Fibroblast of lung (primary cell): ENCODE results near the gene ZNF407. TPM values are rescaled to one million over a fixed set of nuclear protein-coding genes. Genes with fewer than 3 reads are reported as not detected.

Source experiments
- DNase-seq, 2 donors: peaks; one replicate each; pipeline versions ENCODE4 v3.0.0 to v3.0.0-alpha.2; 2010; ENCODE audit warnings: low read depth in 2 of 2
- H2AFZ ChIP-seq: 2 replicates; pipeline ENCODE4 v1.5.1; 2012; ENCODE audit warnings: low read length, control low read depth, inconsistent platforms
- H3K27ac ChIP-seq: 2 replicates; pipeline ENCODE4 v1.5.1; 2011; ENCODE audit warnings: low read length, control low read depth; ENCODE audit not compliant: insufficient read depth
- H3K27me3 ChIP-seq: 2 replicates; pipeline ENCODE4 v1.5.1; 2011; ENCODE audit warnings: mild to moderate bottlenecking, low read length; ENCODE audit not compliant: control insufficient read depth, insufficient read depth
- H3K36me3 ChIP-seq: 2 replicates; pipeline ENCODE4 v1.5.1; 2011; ENCODE audit warnings: low read length; ENCODE audit not compliant: control insufficient read depth, insufficient read depth
- H3K4me1 ChIP-seq: 2 replicates; pipeline ENCODE4 v1.5.1; 2011; ENCODE audit warnings: low read length; ENCODE audit not compliant: control insufficient read depth, insufficient read depth; ENCODE audit errors: extremely low read depth
- H3K4me2 ChIP-seq: 2 replicates; pipeline ENCODE4 v1.5.1; 2011; ENCODE audit warnings: low read length, control low read depth; ENCODE audit not compliant: insufficient read depth; ENCODE audit errors: extremely low read depth
- H3K4me3 ChIP-seq, 4 experiments: fragments of 200-600 bp in 1 of 4; sonication (generic) in 1 of 4; replicated peaks in 1 of 4; 2 replicates each; pipeline ENCODE4 v1.5.1; 2011 to 2016; ENCODE audit warnings: low read length in 4 of 4, low read depth in 3 of 4, mild to moderate bottlenecking in 3 of 4, control low read depth in 2 of 4, inconsistent platforms in 1 of 4, mixed read lengths in 1 of 4; ENCODE audit not compliant: insufficient read depth in 1 of 4; ENCODE audit errors: control extremely low read depth in 1 of 4
- H3K79me2 ChIP-seq: 2 replicates; pipeline ENCODE4 v1.5.1; 2012; ENCODE audit warnings: mild to moderate bottlenecking, low read length, inconsistent platforms; ENCODE audit not compliant: control insufficient read depth, insufficient read depth
- H3K9ac ChIP-seq: 2 replicates; pipeline ENCODE4 v1.5.1; 2011; ENCODE audit warnings: mild to moderate bottlenecking, low read length, control low read depth; ENCODE audit not compliant: insufficient read depth
- H3K9me3 ChIP-seq: 2 replicates; pipeline ENCODE4 v1.5.1; 2012; ENCODE audit warnings: low read depth, low read length; ENCODE audit not compliant: control insufficient read depth, insufficient read depth
- H4K20me1 ChIP-seq: 2 replicates; pipeline ENCODE4 v1.5.1; 2011; ENCODE audit warnings: low read length; ENCODE audit not compliant: control insufficient read depth, insufficient read depth; ENCODE audit errors: extremely low read depth
- CTCF ChIP-seq, 2 donors: IDR thresholded peaks in 1 of 2; conservative IDR thresholded peaks in 1 of 2; 1 replicate in 1 of 2; 2 replicates in 1 of 2; pipeline ENCODE4 v1.5.1; 2011 to 2012; ENCODE audit warnings: low read length in 2 of 2, control low read depth in 1 of 2, inconsistent platforms in 1 of 2, low read depth in 1 of 2, mild to moderate bottlenecking in 1 of 2
- EZH2 ChIP-seq: IDR thresholded peaks from 2 replicates; pipeline ENCODE4 v1.5.1; 2012; ENCODE audit warnings: low read length, control low read depth, mild to moderate bottlenecking; ENCODE audit errors: missing control alignments
- polyA plus RNA-seq, 2 donors: library from polyadenylated mRNA; depleted of rRNA in 1 of 2; stranded (reverse) in 1 of 2; unstranded in 1 of 2; fragments of >200 nt; gene quantifications; 2 replicates each; pipeline ENCODE4 v1.2.1, GENCODE V29; 2011 to 2012; ENCODE audit warnings: missing spikeins in 1 of 2
- total RNA-seq: library from RNA; depleted of rRNA; stranded (reverse); fragments of >200 nt; gene quantifications from 2 replicates; pipeline ENCODE4 v1.2.1, GENCODE V29; 2014

The ZNF407 gene
- total and polyA plus RNA-seq, 2 donors (not counting 1 experiment from before 2014, with no cell fraction given): 5.1 to 12.6 TPM

- TF ChIP-seq CTCF (conservative IDR thresholded peaks at IDR 0.05 in 1 of 2, IDR thresholded peaks at IDR 0.05 in 1 of 2; ENCODE audit: low read depth in 1 of 2, low read length in 2 of 2) (no peak), EZH2 (no peak)
- Histone ChIP-seq H4K20me1 (no peaks in the 10 kb centered on the region), H2AFZ (no peak overlapping the region), H3K4me3 (no peak overlapping the region), H3K4me1 (peaks cover 2% of the 10 kb centered on the region), H3K27me3 (no peaks in the 10 kb centered on the region), H3K36me3 (no peaks in the 10 kb centered on the region), H3K9me3 (no peaks in the 10 kb centered on the region), H3K4me2 (no peak overlapping the region), H3K9ac (no peak overlapping the region), H3K27ac (no peak overlapping the region), H3K79me2 (no peaks in the 10 kb centered on the region)
- peak; percentile 14 to 49 for DNase-seq
Observed at GRCh38 chr18:74994502-74995418, 397.1 kb downstream of the ZNF407 start.

- no peaks in the 10 kb centered on the region for H3K36me3 ChIP-seq
- no peak overlapping the region for H3K27ac ChIP-seq
- peaks cover 2% of the 10 kb centered on the region for H3K4me1 ChIP-seq
- H4K20me1 ChIP-seq: no peaks in the 10 kb centered on the region
- no peak for DNase-seq
- no peak overlapping the region for H2AFZ ChIP-seq
- no peak overlapping the region for H3K9ac ChIP-seq
- no peak overlapping the region for H3K4me2 ChIP-seq
- no peaks in the 10 kb centered on the region for H3K9me3 ChIP-seq
- H3K4me3 ChIP-seq: no peak overlapping the region
- no peaks in the 10 kb centered on the region for H3K27me3 ChIP-seq
- no peaks in the 10 kb centered on the region for H3K79me2 ChIP-seq
- no peak for TF ChIP-seq CTCF (conservative IDR thresholded peaks at IDR 0.05 in 1 of 2, IDR thresholded peaks at IDR 0.05 in 1 of 2; ENCODE audit: low read depth in 1 of 2, low read length in 2 of 2)
- TF ChIP-seq EZH2: no peak
Observed at GRCh38 chr18:74995419-74995736, 397.7 kb downstream of the ZNF407 start.

- TF ChIP-seq EZH2 (no peak), CTCF (conservative IDR thresholded peaks at IDR 0.05 in 1 of 2, IDR thresholded peaks at IDR 0.05 in 1 of 2; ENCODE audit: low read depth in 1 of 2, low read length in 2 of 2) (no peak)
Observed at GRCh38 chr18:74996055-74996454, 398.4 kb downstream of the ZNF407 start.

More at GRCh38 chr18:74996055-74996454, 398.4 kb downstream of the ZNF407 start:
- H3K36me3 ChIP-seq: no peaks in the 10 kb centered on the region
- H3K27me3 ChIP-seq: no peaks in the 10 kb centered on the region
- no peaks in the 10 kb centered on the region for H3K9me3 ChIP-seq
- no peaks in the 10 kb centered on the region for H3K79me2 ChIP-seq
- peaks cover 2% of the 10 kb centered on the region for H3K4me1 ChIP-seq
- no peak overlapping the region for H3K27ac ChIP-seq
- no peak overlapping the region for H3K9ac ChIP-seq
- H3K4me3 ChIP-seq: no peak overlapping the region
- no peak overlapping the region for H2AFZ ChIP-seq
- no peak for DNase-seq
- no peak overlapping the region for H3K4me2 ChIP-seq
- H4K20me1 ChIP-seq: no peaks in the 10 kb centered on the region
